Measurements from ENCODE around the gene RAB13. TPM values are rescaled to one million over a fixed set of nuclear protein-coding genes. Genes with fewer than 3 reads are reported as not detected.

The RAB13 gene
- total and polyA plus RNA-seq, 12 donors = 42.9 to 114 (median 58.1) TPM

DNA sequence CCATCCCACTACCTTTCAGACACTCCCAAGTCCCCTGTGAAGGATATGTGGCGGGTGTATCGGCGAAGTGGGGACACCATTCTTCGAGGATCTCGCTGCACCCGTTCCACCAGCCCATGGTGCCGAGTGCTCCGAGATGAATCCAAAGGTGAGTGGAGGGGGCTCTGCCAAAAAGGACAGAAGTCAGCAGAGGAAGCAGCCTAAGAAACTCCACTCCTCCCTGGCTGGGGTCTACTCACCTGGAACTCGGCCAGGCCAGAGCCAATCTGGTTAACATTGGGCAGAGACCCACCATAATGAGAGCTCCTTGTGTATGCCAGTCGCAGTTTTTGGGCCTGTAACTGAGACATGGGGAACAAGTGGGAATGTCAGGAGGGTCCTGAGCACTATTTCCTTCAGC, 31.3 kb downstream of the RAB13 start:
- no peak for TF ChIP-seq CTCF (IDR thresholded peaks at IDR 0.05)
- Histone ChIP-seq H3K27me3 (no peaks in the 10 kb centered on the region), H3K36me3 (peaks cover 0 to 59% (median 42%) of the 10 kb centered on the region in 9 donors), H3K4me3 (no peak overlapping the region), H3K27ac (peak overlapping the region in 1 of 10 donors; percentile 21), H3K4me1 (peaks cover 5 to 48% (median 35%) of the 10 kb centered on the region in 9 donors), H3K9me3 (no peaks in the 10 kb centered on the region)
- WGBS, 2 donors = 93 to 94% methylated on average over 10 of the region's 10 CpGs
- intact Hi-C loops (cut with DNase I) = loop anchor here in 1 of 10 donors (10.0 kb wide), 1 partner anchor 160 kb away; no protein-coding TSS in a partner anchor
- peak in 1 of 2 donors; percentile 2 for DNase-seq
- no peak for ATAC-seq

DNA sequence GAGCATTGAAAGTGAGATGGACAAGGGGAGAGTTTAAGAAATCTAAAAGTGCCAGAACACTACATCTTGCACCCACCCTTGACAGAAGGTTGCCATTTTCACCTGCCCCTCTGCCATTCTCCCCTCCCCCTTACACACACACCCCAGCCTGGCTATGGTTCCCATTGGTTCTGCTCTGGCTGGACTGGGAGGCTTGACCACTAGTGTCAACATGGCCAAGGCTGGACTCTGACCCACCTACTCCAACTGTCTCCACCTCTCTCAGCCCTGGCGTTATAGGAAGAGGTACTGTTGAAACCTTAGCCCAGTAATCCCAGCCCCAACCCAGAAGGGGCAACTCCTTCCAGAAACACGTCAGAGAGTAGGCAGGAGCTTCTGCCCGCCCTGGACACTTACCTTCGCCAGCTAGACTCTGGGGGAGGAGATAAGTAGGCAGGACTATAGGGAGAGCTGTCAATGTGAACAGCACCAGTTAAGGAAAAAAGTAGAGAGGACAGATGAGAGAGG, 32.2 kb downstream of the RAB13 start:
- Histone ChIP-seq H3K4me3 (no peak overlapping the region), H3K9me3 (no peaks in the 10 kb centered on the region), H3K27me3 (no peaks in the 10 kb centered on the region), H3K27ac (peak overlapping the region in 1 of 10 donors; percentile 11), H3K4me1 (peaks cover 5 to 39% (median 27%) of the 10 kb centered on the region in 9 donors), H3K36me3 (peaks cover 0 to 63% (median 46%) of the 10 kb centered on the region in 9 donors)
- intact Hi-C loops (cut with DNase I) = loop anchor here in 1 of 10 donors (10.0 kb wide), 1 partner anchor 159 kb away; no protein-coding TSS in a partner anchor
- TF ChIP-seq CTCF (IDR thresholded peaks at IDR 0.05) = no peak
- ATAC-seq (no peak), DNase-seq (peak in 1 of 2 donors; percentile 3)
- WGBS, 2 donors = 80 to 82% methylated on average over 4 of the region's 4 CpGs

DNA sequence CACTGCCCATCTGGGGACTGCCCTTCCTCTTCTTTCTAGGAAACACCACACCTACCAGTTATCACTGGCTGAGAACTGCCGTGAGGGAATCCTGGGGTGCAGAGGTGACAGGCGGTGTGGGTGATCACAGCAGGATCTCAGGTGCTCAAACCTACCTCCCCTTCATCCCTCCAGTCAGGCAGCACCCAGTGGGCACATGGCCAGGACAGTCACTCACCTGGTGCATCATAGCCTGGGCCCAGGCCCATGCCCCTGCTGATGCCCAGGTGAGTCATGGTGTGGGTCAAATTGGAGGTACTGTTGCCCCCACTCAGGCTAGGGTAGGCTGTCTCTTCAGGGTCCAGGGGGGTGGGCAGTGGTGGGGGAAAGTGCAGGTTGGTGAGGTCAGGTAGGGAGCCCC, 34.3 kb downstream of the RAB13 start:
- intact Hi-C loops (cut with DNase I) = loop anchor here in 1 of 10 donors (10.0 kb wide), 1 partner anchor 157 kb away; no protein-coding TSS in a partner anchor

GRCh38 chr1:153951183-153951582, 35.0 kb downstream of the RAB13 start:
- Histone ChIP-seq H3K27me3 (no peaks in the 10 kb centered on the region), H3K27ac (no peak overlapping the region), H3K36me3 (peaks cover 0 to 82% (median 54%) of the 10 kb centered on the region in 9 donors), H3K4me1 (peaks cover 3 to 33% (median 19%) of the 10 kb centered on the region in 9 donors), H3K4me3 (no peak overlapping the region), H3K9me3 (no peaks in the 10 kb centered on the region)
- WGBS, 2 donors = 94 to 95% methylated on average over 11 of the region's 11 CpGs
- ATAC-seq (no peak), DNase-seq (peak in 1 of 2 donors; percentile 5)
- intact Hi-C loops (cut with DNase I) = loop anchor here in 1 of 10 donors (10.0 kb wide), 1 partner anchor 156 kb away; no protein-coding TSS in a partner anchor
- no peak for TF ChIP-seq CTCF (IDR thresholded peaks at IDR 0.05)

More for the DNA sequence above, 34.3 kb downstream of the RAB13 start:
- H3K4me1 ChIP-seq = peaks cover under 1 to 37% (median 23%) of the 10 kb centered on the region in 9 donors
- no peak overlapping the region for H3K27ac ChIP-seq
- no peak for ATAC-seq
- no peak for DNase-seq
- 93 to 96% methylated on average over 2 of the region's 2 CpGs for WGBS, 2 donors
- H3K4me3 ChIP-seq = no peak overlapping the region
- TF ChIP-seq CTCF (IDR thresholded peaks at IDR 0.05) = no peak
- no peaks in the 10 kb centered on the region for H3K27me3 ChIP-seq
- no peaks in the 10 kb centered on the region for H3K9me3 ChIP-seq
- peaks cover 0 to 82% (median 54%) of the 10 kb centered on the region in 9 donors for H3K36me3 ChIP-seq

Measured in heart right ventricle (tissue), 16 donors.